Ectodermal cell (in vitro differentiated cells): ENCODE data around the gene MAP6D1.

ENCODE experiments used
- H3K27ac ChIP-seq: 2 replicates; pipeline ENCODE4 v1.7.0; 2013; ENCODE audit warnings: mild to moderate bottlenecking, low read depth, low read length; ENCODE audit not compliant: insufficient read depth, poor library complexity, severe bottlenecking
- H3K27me3 ChIP-seq: 2 replicates; pipeline ENCODE4 v1.7.0; 2013; ENCODE audit warnings: mild to moderate bottlenecking, low read length; ENCODE audit not compliant: insufficient read depth, control insufficient read depth, poor library complexity, severe bottlenecking
- H3K36me3 ChIP-seq: one replicate; pipeline ENCODE4 v1.7.0; 2013; ENCODE audit warnings: low read length; ENCODE audit not compliant: control insufficient read depth, insufficient read depth
- H3K4me1 ChIP-seq: one replicate; pipeline ENCODE4 v1.7.0; 2013; ENCODE audit warnings: low read length; ENCODE audit not compliant: control insufficient read depth, insufficient read depth
- H3K4me3 ChIP-seq: 2 replicates; pipeline ENCODE4 v1.7.0; 2013; ENCODE audit warnings: low read depth, low read length, control low read depth; ENCODE audit not compliant: insufficient read depth
- H3K9me3 ChIP-seq: 2 replicates; pipeline ENCODE4 v1.7.0; 2013; ENCODE audit warnings: mild to moderate bottlenecking, low read length, moderate library complexity; ENCODE audit not compliant: control insufficient read depth
- WGBS, 2 experiments: methylation state at CpG; one replicate each; pipeline ENCODE4 v1.1.7; 2013; ENCODE audit warnings: missing lambda C conversion rate in 2 of 2; 5-methylcytosine and 5-hydroxymethylcytosine counted together

The MAP6D1 gene

GRCh38 chr3:183824761-183825455, 469 bp downstream of the MAP6D1 start:
- Histone ChIP-seq H3K4me3 (peak overlapping the region; percentile 51), H3K36me3 (no peaks in the 10 kb centered on the region), H3K27ac (no peak overlapping the region), H3K27me3 (peaks cover 13% of the 10 kb centered on the region), H3K4me1 (peaks cover 12% of the 10 kb centered on the region), H3K9me3 (no peaks in the 10 kb centered on the region)
- WGBS, 2 experiments: 1% methylated on average over 88 of the region's 88 CpGs

GRCh38 chr3:183823963-183824362, 1.4 kb downstream of the MAP6D1 start:
- H3K9me3 ChIP-seq: no peaks in the 10 kb centered on the region

GRCh38 chr3:183822631-183823030, 2.7 kb downstream of the MAP6D1 start:
- H3K27me3 ChIP-seq: peaks cover 13% of the 10 kb centered on the region
- no peak overlapping the region for H3K4me3 ChIP-seq
- no peaks in the 10 kb centered on the region for H3K36me3 ChIP-seq
- no peaks in the 10 kb centered on the region for H3K9me3 ChIP-seq
- peak overlapping the region; percentile 44 for H3K27ac ChIP-seq
- WGBS, 2 experiments: 36 to 42% methylated on average over 13 of the region's 13 CpGs
- H3K4me1 ChIP-seq: peaks cover 12% of the 10 kb centered on the region

More at GRCh38 chr3:183823963-183824362, 1.4 kb downstream of the MAP6D1 start:
- Histone ChIP-seq H3K4me3 (no peak overlapping the region), H3K4me1 (peaks cover 12% of the 10 kb centered on the region), H3K36me3 (no peaks in the 10 kb centered on the region), H3K27ac (no peak overlapping the region), H3K27me3 (peaks cover 13% of the 10 kb centered on the region)
- 83 to 85% methylated on average over 4 to 5 of the region's 5 CpGs for WGBS, 2 experiments

- H3K27ac ChIP-seq: no peak overlapping the region
- H3K27me3 ChIP-seq: peaks cover 13% of the 10 kb centered on the region
- peaks cover 12% of the 10 kb centered on the region for H3K4me1 ChIP-seq
- 92% methylated on average over 6 of the region's 6 CpGs for WGBS, 2 experiments
- no peaks in the 10 kb centered on the region for H3K36me3 ChIP-seq
- H3K9me3 ChIP-seq: no peaks in the 10 kb centered on the region
- no peak overlapping the region for H3K4me3 ChIP-seq
Measured at GRCh38 chr3:183819831-183820230, 5.5 kb downstream of the MAP6D1 start.

GRCh38 chr3:183818706-183819624, 6.4 kb downstream of the MAP6D1 start:
- no peak overlapping the region for H3K27ac ChIP-seq
- no peak overlapping the region for H3K4me3 ChIP-seq
- no peaks in the 10 kb centered on the region for H3K9me3 ChIP-seq
- peaks cover 10% of the 10 kb centered on the region for H3K4me1 ChIP-seq
- H3K27me3 ChIP-seq: peaks cover 5% of the 10 kb centered on the region
- WGBS, 2 experiments: 92 to 94% methylated on average over 24 of the region's 25 CpGs
- H3K36me3 ChIP-seq: no peaks in the 10 kb centered on the region

GRCh38 chr3:183818041-183818620, 7.2 kb downstream of the MAP6D1 start:
- Histone ChIP-seq H3K27me3 (no peaks in the 10 kb centered on the region), H3K4me3 (no peak overlapping the region), H3K9me3 (no peaks in the 10 kb centered on the region), H3K27ac (no peak overlapping the region), H3K36me3 (no peaks in the 10 kb centered on the region), H3K4me1 (peaks cover 7% of the 10 kb centered on the region)
- 92 to 96% methylated on average over 14 of the region's 14 CpGs for WGBS, 2 experiments

- Histone ChIP-seq H3K27ac (no peak overlapping the region), H3K27me3 (no peaks in the 10 kb centered on the region), H3K36me3 (no peaks in the 10 kb centered on the region), H3K9me3 (no peaks in the 10 kb centered on the region), H3K4me1 (peaks cover 5% of the 10 kb centered on the region), H3K4me3 (no peak overlapping the region)
- WGBS, 2 experiments: 94 to 97% methylated on average over 9 of the region's 9 CpGs
Measured at GRCh38 chr3:183817639-183818038, 7.7 kb downstream of the MAP6D1 start.

- no peak overlapping the region for H3K4me3 ChIP-seq
- H3K36me3 ChIP-seq: no peaks in the 10 kb centered on the region
- no peaks in the 10 kb centered on the region for H3K9me3 ChIP-seq
- WGBS, 2 experiments: 96% methylated on average over 20 of the region's 20 CpGs
- no peak overlapping the region for H3K27ac ChIP-seq
- H3K27me3 ChIP-seq: no peaks in the 10 kb centered on the region
- no peaks in the 10 kb centered on the region for H3K4me1 ChIP-seq
Measured at GRCh38 chr3:183816681-183817510, 8.5 kb downstream of the MAP6D1 start.

GRCh38 chr3:183815951-183816475, 9.4 kb downstream of the MAP6D1 start:
- peaks cover 5% of the 10 kb centered on the region for H3K36me3 ChIP-seq
- no peak overlapping the region for H3K27ac ChIP-seq
- H3K4me1 ChIP-seq: no peaks in the 10 kb centered on the region
- H3K9me3 ChIP-seq: no peaks in the 10 kb centered on the region
- H3K27me3 ChIP-seq: no peaks in the 10 kb centered on the region
- no peak overlapping the region for H3K4me3 ChIP-seq
- WGBS, 2 experiments: 95 to 96% methylated on average over 12 of the region's 12 CpGs
